RPMI7951 (cell line): ENCODE measurements around the gene SLC25A25. TPM values are rescaled to one million over a fixed set of nuclear protein-coding genes. Genes with fewer than 3 reads are reported as not detected.
"Not testable (repeated sequence)": the region's sequence is repeated elsewhere in the genome, so short reads cannot be mapped to it uniquely, and the experiment has no call there.

Source experiments
- DNase-seq: peaks from one replicate; pipeline ENCODE4 v3.0.0-alpha.2; 2012; ENCODE audit warnings: low read depth
- total RNA-seq: library from RNA; depleted of rRNA; stranded (reverse); fragments of >200 nt; shearing (Covaris generic); gene quantifications from 2 replicates; pipeline ENCODE4 v1.2.3, GENCODE V29; 2014; rRNA removed

Gene SLC25A25
- total RNA-seq: 4.6 and 8.5 TPM in 2 replicates

GRCh38 chr9:128067645-128068385 is at the start of gene SLC25A25:
Gene SLC25A25 (plus strand): TSS chr9:128068232. CDS start chr9:128068320, 88 bp downstream.
- DNase-seq: peak; percentile 96

- no peak for DNase-seq
Observed at GRCh38 chr9:128020692-128021091, 47.3 kb upstream of the SLC25A25 start.

- no peak for DNase-seq
Observed at GRCh38 chr9:128021098-128021497, 46.9 kb upstream of the SLC25A25 start.

GRCh38 chr9:128022886-128023285 is 45.1 kb upstream of the SLC25A25 start:
- peak; percentile 77 for DNase-seq

GRCh38 chr9:128023671-128024070 is 44.4 kb upstream of the SLC25A25 start:
- not testable (repeated sequence) for DNase-seq

- DNase-seq: no peak
Observed at GRCh38 chr9:128024761-128025308, 43.2 kb upstream of the SLC25A25 start.

GRCh38 chr9:128025736-128026135 is 42.3 kb upstream of the SLC25A25 start:
- DNase-seq: no peak

GRCh38 chr9:128026255-128026772 is 41.7 kb upstream of the SLC25A25 start:
- no peak for DNase-seq

GRCh38 chr9:128026773-128027541 is 41.1 kb upstream of the SLC25A25 start:
- peak; percentile 84 for DNase-seq

- DNase-seq: no peak
Observed at GRCh38 chr9:128027705-128028104, 40.3 kb upstream of the SLC25A25 start.

- no peak for DNase-seq
Observed at GRCh38 chr9:128033609-128034008, 34.4 kb upstream of the SLC25A25 start.

GRCh38 chr9:128034821-128035652 is 33.0 kb upstream of the SLC25A25 start:
- peak; percentile 75 for DNase-seq

GRCh38 chr9:128036522-128036921 is 31.5 kb upstream of the SLC25A25 start:
- DNase-seq: not testable (repeated sequence)

- not testable (repeated sequence) for DNase-seq
Observed at GRCh38 chr9:128040783-128041182, 27.2 kb upstream of the SLC25A25 start.

GRCh38 chr9:128042043-128042442 is 26.0 kb upstream of the SLC25A25 start:
- no peak for DNase-seq

GRCh38 chr9:128043467-128043868 is 24.6 kb upstream of the SLC25A25 start:
- no peak for DNase-seq

GRCh38 chr9:128045409-128045808 is 22.6 kb upstream of the SLC25A25 start:
- DNase-seq: not testable (repeated sequence)

- no peak for DNase-seq
Observed at GRCh38 chr9:128045831-128046230, 22.2 kb upstream of the SLC25A25 start.

GRCh38 chr9:128047231-128047630 is 20.8 kb upstream of the SLC25A25 start:
- DNase-seq: no peak

- DNase-seq: no peak
Observed at GRCh38 chr9:128048663-128049062, 19.4 kb upstream of the SLC25A25 start.

GRCh38 chr9:128049843-128050242 is 18.2 kb upstream of the SLC25A25 start:
- DNase-seq: no peak
